DOHH2 (cell line): ENCODE data around the gene CTBP1.
"Not testable (repeated sequence)": the region's sequence is repeated elsewhere in the genome, so short reads cannot be mapped to it uniquely, and the experiment has no call there.

Source experiments
- H3F3A ChIP-seq: fragments of 200-600 bp; sonication (generic), shearing (Covaris generic); 2 replicates; pipeline ENCODE4 v1.6.0; 2016; ENCODE audit warnings: antibody characterized with exemption, mild to moderate bottlenecking; ENCODE audit not compliant: control insufficient read depth, insufficient read depth
- H3K27ac ChIP-seq: fragments of 200-600 bp; sonication (generic); 2 replicates; pipeline ENCODE4 v1.5.1; 2014; ENCODE audit warnings: low read depth, mild to moderate bottlenecking, low read length, moderate library complexity
- H3K27me3 ChIP-seq: fragments of 200-600 bp; sonication (generic); 2 replicates; pipeline ENCODE4 v1.6.1; 2014; ENCODE audit warnings: mild to moderate bottlenecking, low read length, mixed read lengths; ENCODE audit not compliant: control insufficient read depth
- H3K36me3 ChIP-seq: fragments of 200-600 bp; sonication (generic); 2 replicates; pipeline ENCODE4 v1.6.1; 2014; ENCODE audit warnings: mild to moderate bottlenecking, low read length, moderate library complexity, mixed read lengths; ENCODE audit not compliant: control insufficient read depth
- H3K4me1 ChIP-seq: fragments of 200-600 bp; sonication (generic); 2 replicates; pipeline ENCODE4 v1.6.1; 2014; ENCODE audit warnings: mild to moderate bottlenecking, low read length, mixed read lengths; ENCODE audit not compliant: control insufficient read depth
- H3K4me2 ChIP-seq: fragments of 200-600 bp; sonication (generic); 2 replicates; pipeline ENCODE4 v1.6.0; 2014; ENCODE audit warnings: mild to moderate bottlenecking, low read length, moderate library complexity
- H3K4me3 ChIP-seq: fragments of 200-600 bp; sonication (generic); 2 replicates; pipeline ENCODE4 v1.5.1; 2014; ENCODE audit warnings: mild to moderate bottlenecking, low read length, mixed read lengths
- H3K79me2 ChIP-seq: fragments of 200-600 bp; sonication (generic); 2 replicates; pipeline ENCODE4 v1.6.1; 2014; ENCODE audit warnings: mild to moderate bottlenecking, low read length, mixed read lengths; ENCODE audit not compliant: control insufficient read depth
- H3K9me2 ChIP-seq: fragments of 200-600 bp; sonication (generic); replicated peaks from 2 replicates; pipeline ENCODE4 v1.6.1; 2014; ENCODE audit warnings: mild to moderate bottlenecking, low read length, mixed read lengths; ENCODE audit not compliant: control insufficient read depth
- H3K9me3 ChIP-seq: fragments of 200-600 bp; sonication (generic); 2 replicates; pipeline ENCODE4 v1.6.1; 2014; ENCODE audit warnings: antibody characterized with exemption, low read length, mixed read lengths; ENCODE audit not compliant: control insufficient read depth, insufficient read depth
- H4K20me1 ChIP-seq: fragments of 200-600 bp; sonication (generic); 2 replicates; pipeline ENCODE4 v1.6.0; 2014; ENCODE audit warnings: low read depth, mild to moderate bottlenecking, antibody characterized with exemption, low read length, moderate library complexity; ENCODE audit not compliant: control insufficient read depth, insufficient read depth
- CTCF ChIP-seq: fragments of 200-600 bp; sonication (generic); IDR thresholded peaks from one replicate; pipeline ENCODE4 v1.5.1; 2014; ENCODE audit warnings: antibody characterized with exemption, mild to moderate bottlenecking, low read depth, low read length; ENCODE audit not compliant: poor library complexity, severe bottlenecking
- EZH2phosphoT487 ChIP-seq: fragments of 200-600 bp; sonication (generic); IDR thresholded peaks from 2 replicates; pipeline ENCODE4 v1.6.1; 2017; ENCODE audit warnings: borderline replicate concordance, mild to moderate bottlenecking, antibody characterized with exemption, low read length, moderate library complexity, mixed read lengths

CTBP1 gene

GRCh38 chr4:1293531-1293941 lies 44.6 kb upstream of the CTBP1 start:
- H3K4me2 ChIP-seq = no peak overlapping the region
- peaks cover 22% of the 10 kb centered on the region; the same call in 1 of the 2 replicates for H4K20me1 ChIP-seq

GRCh38 chr4:1292703-1293011 lies 43.7 kb upstream of the CTBP1 start:
- Histone ChIP-seq H4K20me1 (peaks cover 22% of the 10 kb centered on the region; the same call in 1 of the 2 replicates), H3K36me3 (peaks cover 39% of the 10 kb centered on the region), H3K79me2 (peaks cover 81% of the 10 kb centered on the region), H3K4me1 (peaks cover 35% of the 10 kb centered on the region)
- not testable (repeated sequence) for H3K27ac ChIP-seq, H3F3A ChIP-seq, H3K4me3 ChIP-seq, H3K9me2 ChIP-seq, H3K27me3 ChIP-seq, H3K9me3 ChIP-seq, H3K4me2 ChIP-seq

More at GRCh38 chr4:1293531-1293941, 44.6 kb upstream of the CTBP1 start:
- TF ChIP-seq EZH2phosphoT487 = no peak
- TF ChIP-seq CTCF = no peak
- H3K27ac ChIP-seq = no peak overlapping the region
- peaks cover 38% of the 10 kb centered on the region for H3K36me3 ChIP-seq
- peaks cover 90% of the 10 kb centered on the region for H3K79me2 ChIP-seq
- H3K27me3 ChIP-seq = no peaks in the 10 kb centered on the region
- H3K4me1 ChIP-seq = peaks cover 32% of the 10 kb centered on the region
- no peaks in the 10 kb centered on the region for H3K9me2 ChIP-seq
- no peaks in the 10 kb centered on the region for H3F3A ChIP-seq
- H3K9me3 ChIP-seq = peaks cover under 1% of the 10 kb centered on the region; the same call in 1 of the 2 replicates
- H3K4me3 ChIP-seq = no peak overlapping the region

- Histone ChIP-seq H3K27me3 (no peaks in the 10 kb centered on the region), H3K4me2 (peak overlapping the region; percentile 91; the same call in 1 of the 2 replicates), H3K4me3 (peak overlapping the region; percentile 95; the same call in 1 of the 2 replicates), H3K9me3 (peaks cover 4% of the 10 kb centered on the region; the same call in 1 of the 2 replicates), H3K9me2 (no peaks in the 10 kb centered on the region), H4K20me1 (peaks cover 22% of the 10 kb centered on the region; the same call in 1 of the 2 replicates), H3K79me2 (peaks cover 76% of the 10 kb centered on the region), H3K36me3 (peaks cover 34% of the 10 kb centered on the region), H3F3A (no peaks in the 10 kb centered on the region), H3K27ac (no peak overlapping the region), H3K4me1 (peaks cover 35% of the 10 kb centered on the region)
- TF ChIP-seq CTCF = no peak
- no peak for TF ChIP-seq EZH2phosphoT487
Measured at GRCh38 chr4:1291996-1292702, 43.2 kb upstream of the CTBP1 start.

- peaks cover 65% of the 10 kb centered on the region for H3K79me2 ChIP-seq
- H4K20me1 ChIP-seq = peaks cover 22% of the 10 kb centered on the region; the same call in 1 of the 2 replicates
- no peaks in the 10 kb centered on the region for H3K27me3 ChIP-seq
- peak overlapping the region; percentile 91 for H3K4me2 ChIP-seq
- peaks cover 25% of the 10 kb centered on the region for H3K36me3 ChIP-seq
- no peaks in the 10 kb centered on the region for H3K9me2 ChIP-seq
- peaks cover 35% of the 10 kb centered on the region for H3K4me1 ChIP-seq
- no peaks in the 10 kb centered on the region for H3F3A ChIP-seq
- TF ChIP-seq EZH2phosphoT487 = no peak
- TF ChIP-seq CTCF = no peak
- peaks cover 12% of the 10 kb centered on the region; the same call in 1 of the 2 replicates for H3K9me3 ChIP-seq
- H3K27ac ChIP-seq = no peak overlapping the region
- peak overlapping the region; percentile 95 for H3K4me3 ChIP-seq
Measured at GRCh38 chr4:1291091-1291490, 42.2 kb upstream of the CTBP1 start.
